HepG2 (cell line): Measurements from ENCODE around the gene ZNF132. TPM values are rescaled to one million over a fixed set of nuclear protein-coding genes. Genes with fewer than 3 reads are reported as not detected.

Experiments used
- ATF4 ChIP-seq, 2 experiments: fragments of 450-650 bp in 1 of 2; sonication (generic) in 1 of 2; formaldehyde crosslinking; IDR thresholded peaks; 2 replicates each; pipeline versions ENCODE4 v1.5.0 to v1.8.0; 2020 to 2022; ENCODE audit warnings: mild to moderate bottlenecking in 1 of 2, missing genetic modification reagents in 1 of 2
- HCFC1 ChIP-seq: fragments of 150-350 bp; IDR thresholded peaks from 2 replicates; pipeline ENCODE4 v1.6.1; 2014; ENCODE audit warnings: low read depth, low read length
- HIC2 ChIP-seq: sonication (generic); formaldehyde crosslinking; IDR thresholded peaks from 2 replicates; pipeline ENCODE4 v1.9.0; 2022; ENCODE audit warnings: low read depth, missing genetic modification reagents
- IKZF5 ChIP-seq: IDR thresholded peaks from 2 replicates; pipeline ENCODE4 v1.6.1; 2018; ENCODE audit warnings: missing genetic modification reagents, mild to moderate bottlenecking, missing compliant biosample characterization
- MBNL3 ChIP-seq: fragments of 250-450 bp; sonication (Bioruptor Pico); conservative IDR thresholded peaks from 2 replicates; pipeline ENCODE4 v1.8.0; 2022; ENCODE audit warnings: mild to moderate bottlenecking, inconsistent platforms
- NR1H2 ChIP-seq: sonication (generic); formaldehyde crosslinking; IDR thresholded peaks from 2 replicates; pipeline ENCODE4 v1.8.1; 2022; ENCODE audit warnings: low read depth, missing genetic modification reagents, borderline replicate concordance
- POLR2G ChIP-seq: fragments of 200-400 bp; formaldehyde crosslinking; IDR thresholded peaks from 2 replicates; pipeline ENCODE4 v1.6.1; 2018; ENCODE audit warnings: mild to moderate bottlenecking, low read depth, low read length, moderate library complexity
- SYNCRIP ChIP-seq: fragments of 200-400 bp; formaldehyde crosslinking; IDR thresholded peaks from 2 replicates; pipeline ENCODE4 v1.6.1; 2018; ENCODE audit warnings: mild to moderate bottlenecking, low read depth, low read length; ENCODE audit not compliant: insufficient read depth
- TBL1XR1 ChIP-seq: fragments of 150-350 bp; IDR thresholded peaks from 2 replicates; pipeline ENCODE4 v1.6.1; 2014; ENCODE audit warnings: borderline replicate concordance, low read length; ENCODE audit not compliant: partially characterized antibody
- ZFY ChIP-seq: sonication (generic); formaldehyde crosslinking; IDR thresholded peaks from 2 replicates; pipeline ENCODE4 v1.4.0; 2020; ENCODE audit warnings: missing genetic modification reagents
- ZNF407 ChIP-seq: sonication (generic); formaldehyde crosslinking; IDR thresholded peaks from one replicate; pipeline ENCODE4 v1.5.1; 2020; ENCODE audit warnings: mild to moderate bottlenecking, missing genetic modification reagents; ENCODE audit errors: not compliant biosample characterization
- ZNF616 ChIP-seq: sonication (generic); formaldehyde crosslinking; IDR thresholded peaks from 2 replicates; pipeline ENCODE4 v1.5.0; 2020; ENCODE audit warnings: low read depth, mild to moderate bottlenecking, missing genetic modification reagents
- ZNF790 ChIP-seq: sonication (generic); formaldehyde crosslinking; IDR thresholded peaks from 2 replicates; pipeline ENCODE4 v1.8.0; 2022; ENCODE audit warnings: missing genetic modification reagents, mild to moderate bottlenecking, borderline replicate concordance
- polyA plus RNA-seq, 8 experiments: library from polyadenylated mRNA; depleted of rRNA in 3 of 8; stranded (reverse) in 7 of 8; unstranded in 1 of 8; fragments of >200 nt; fragmentation: Illumina TruSeq in 4 of 8; extraction: Trizol in 4 of 8; gene quantifications; 2 replicates each; pipeline versions ENCODE4 v1.2.1 to v1.2.3, GENCODE V29; 2011 to 2016; ENCODE audit warnings: low read depth in 4 of 8, missing spikeins in 1 of 8, mixed read lengths in 1 of 8; ENCODE audit not compliant: insufficient read depth in 1 of 8
- total RNA-seq, 5 experiments: library from RNA; depleted of rRNA; stranded (reverse); fragments of >200 nt; fragmentation: Illumina TruSeq; extraction: Trizol; gene quantifications; 2 replicates each; pipeline ENCODE4 v1.2.3, GENCODE V29; 2016; ENCODE audit warnings: low read depth in 1 of 5

The ZNF132 gene
- total and polyA plus RNA-seq, 2 of the 13 experiments (the other 11 are each of a cell fraction or from before 2014, with no cell fraction given): not detected

GRCh38 chr19:58475714-58476497 lies 36.0 kb upstream of the ZNF132 start, which contains the start of gene ZNF446 (continued):
- TF ChIP-seq SYNCRIP: no peak
- peak; percentile 81 for TF ChIP-seq ZNF407 (CRISPR knock-in tag)
- peak; percentile 93 for TF ChIP-seq ZFY
- TF ChIP-seq ATF4 (CRISPR knock-in tag; IDR thresholded peaks at IDR 0.05): no peak
- 0 out of 2 replicates have a peak, but pooled peaks have one; percentile 46 for TF ChIP-seq ZNF616 (CRISPR knock-in tag)
- no peak for TF ChIP-seq ZNF790
- peak; percentile 86 for TF ChIP-seq HCFC1
- no peak for TF ChIP-seq NR1H2 (CRISPR knock-in tag)
- no peak for TF ChIP-seq MBNL3 (CRISPR knock-in tag)
- no peak for TF ChIP-seq HIC2
- TF ChIP-seq IKZF5 (CRISPR knock-in tag): peak; percentile 84
- peak; percentile 67 for TF ChIP-seq POLR2G
- no peak for TF ChIP-seq TBL1XR1
